ENCODE results near the gene REV3L. TPM values are rescaled to one million over a fixed set of nuclear protein-coding genes. Genes with fewer than 3 reads are reported as not detected.

Gene REV3L
- total RNA-seq, 3 donors from 2014 or later, result 17.7 to 56.4 (median 20.7) TPM

DNA sequence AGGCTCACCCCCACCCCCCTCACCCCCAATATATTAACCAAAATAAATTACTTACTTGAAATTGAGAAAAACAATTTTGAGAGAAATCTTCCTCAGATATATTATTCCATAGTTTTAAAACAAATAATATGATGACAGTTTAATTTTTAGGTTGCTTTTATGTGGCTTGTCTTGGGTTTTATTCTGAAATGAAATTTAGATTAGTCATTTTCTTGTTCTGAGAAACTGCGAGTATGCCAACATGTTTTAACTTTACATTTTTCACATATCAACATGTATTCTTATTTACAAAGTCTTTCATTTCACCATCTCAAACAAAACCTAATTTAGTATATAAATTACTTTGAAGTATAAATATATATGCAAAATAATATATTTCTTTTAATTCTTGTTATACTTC, 11.1 kb downstream of the REV3L start:
- Histone ChIP-seq H3K4me3 (no peak overlapping the region), H3K36me3 (ENCODE audit: low read depth) (no peaks in the 10 kb centered on the region), H3K9me3 (no peaks in the 10 kb centered on the region), H3K4me1 (ENCODE audit: low read depth) (no peaks in the 10 kb centered on the region)
- DNase-seq (no peak), ATAC-seq (no peak)
- intact Hi-C loops (cut with DNase I, micrococcal nuclease), result loop anchor here in 1 of 2 donors (10.0 kb wide), 1 partner anchor 217 kb away; a partner anchor contains a TSS
- TF ChIP-seq, protein P1, sequence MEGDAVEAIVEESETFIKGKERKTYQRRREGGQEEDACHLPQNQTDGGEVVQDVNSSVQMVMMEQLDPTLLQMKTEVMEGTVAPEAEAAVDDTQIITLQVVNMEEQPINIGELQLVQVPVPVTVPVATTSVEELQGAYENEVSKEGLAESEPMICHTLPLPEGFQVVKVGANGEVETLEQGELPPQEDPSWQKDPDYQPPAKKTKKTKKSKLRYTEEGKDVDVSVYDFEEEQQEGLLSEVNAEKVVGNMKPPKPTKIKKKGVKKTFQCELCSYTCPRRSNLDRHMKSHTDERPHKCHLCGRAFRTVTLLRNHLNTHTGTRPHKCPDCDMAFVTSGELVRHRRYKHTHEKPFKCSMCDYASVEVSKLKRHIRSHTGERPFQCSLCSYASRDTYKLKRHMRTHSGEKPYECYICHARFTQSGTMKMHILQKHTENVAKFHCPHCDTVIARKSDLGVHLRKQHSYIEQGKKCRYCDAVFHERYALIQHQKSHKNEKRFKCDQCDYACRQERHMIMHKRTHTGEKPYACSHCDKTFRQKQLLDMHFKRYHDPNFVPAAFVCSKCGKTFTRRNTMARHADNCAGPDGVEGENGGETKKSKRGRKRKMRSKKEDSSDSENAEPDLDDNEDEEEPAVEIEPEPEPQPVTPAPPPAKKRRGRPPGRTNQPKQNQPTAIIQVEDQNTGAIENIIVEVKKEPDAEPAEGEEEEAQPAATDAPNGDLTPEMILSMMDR (IDR thresholded peaks at IDR 0.05), result no peak

DNA sequence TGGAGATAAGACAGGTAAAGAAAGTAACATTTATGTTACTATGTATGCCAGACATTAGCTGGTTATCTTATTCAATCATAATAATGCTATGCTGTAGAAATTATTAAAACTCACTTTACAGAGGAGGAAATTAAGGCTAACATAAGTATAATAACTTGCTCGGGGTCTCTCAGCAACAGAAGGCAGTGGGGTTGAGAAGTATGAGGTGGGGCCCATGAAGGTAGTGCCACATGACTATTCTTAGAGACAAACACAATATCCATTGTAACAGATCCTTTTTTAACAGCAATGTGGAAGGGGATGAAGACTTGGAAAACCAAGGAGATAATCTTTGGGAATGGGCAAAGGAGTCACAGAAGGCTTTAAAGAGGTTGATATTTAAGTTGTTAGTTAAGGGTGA, 11.5 kb downstream of the REV3L start:
- no peak for DNase-seq
- intact Hi-C loops (cut with DNase I, micrococcal nuclease), result loop anchor here in 1 of 2 donors (10.0 kb wide), 1 partner anchor 217 kb away; a partner anchor contains a TSS
- H3K4me3 ChIP-seq, result no peak overlapping the region
- ATAC-seq, result no peak
- TF ChIP-seq, protein P1 (IDR thresholded peaks at IDR 0.05), result no peak
- H3K4me1 ChIP-seq (ENCODE audit: low read depth), result no peaks in the 10 kb centered on the region
- no peaks in the 10 kb centered on the region for H3K36me3 ChIP-seq (ENCODE audit: low read depth)
- H3K9me3 ChIP-seq, result no peaks in the 10 kb centered on the region

DNA sequence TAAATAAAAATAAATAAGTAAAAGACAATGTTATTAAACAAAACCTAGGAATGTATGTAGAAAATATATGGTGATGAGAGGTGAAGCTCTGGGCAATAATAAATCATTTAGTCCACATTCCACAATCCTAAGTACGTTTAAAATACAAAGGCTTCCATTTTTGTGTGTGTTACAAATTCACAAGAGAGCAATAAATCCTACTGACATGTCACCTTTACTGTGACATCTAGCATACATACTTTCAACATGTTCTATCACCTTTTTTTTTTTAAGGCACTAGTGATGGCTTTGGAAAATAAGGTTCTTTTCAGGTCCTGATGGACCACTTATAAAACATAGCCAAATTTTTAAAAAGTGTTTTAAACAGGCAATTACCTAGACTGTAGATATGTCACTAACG, 12.0 kb downstream of the REV3L start:
- Histone ChIP-seq H3K9me3 (no peaks in the 10 kb centered on the region), H3K4me1 (ENCODE audit: low read depth) (no peaks in the 10 kb centered on the region), H3K4me3 (no peak overlapping the region), H3K36me3 (ENCODE audit: low read depth) (no peaks in the 10 kb centered on the region)
- intact Hi-C loops (cut with DNase I, micrococcal nuclease), result loop anchor here in 1 of 2 donors (10.0 kb wide), 1 partner anchor 216 kb away; a partner anchor contains a TSS
- DNase-seq (no peak), ATAC-seq (no peak)
- TF ChIP-seq, protein P1 (IDR thresholded peaks at IDR 0.05), result no peak

DNA sequence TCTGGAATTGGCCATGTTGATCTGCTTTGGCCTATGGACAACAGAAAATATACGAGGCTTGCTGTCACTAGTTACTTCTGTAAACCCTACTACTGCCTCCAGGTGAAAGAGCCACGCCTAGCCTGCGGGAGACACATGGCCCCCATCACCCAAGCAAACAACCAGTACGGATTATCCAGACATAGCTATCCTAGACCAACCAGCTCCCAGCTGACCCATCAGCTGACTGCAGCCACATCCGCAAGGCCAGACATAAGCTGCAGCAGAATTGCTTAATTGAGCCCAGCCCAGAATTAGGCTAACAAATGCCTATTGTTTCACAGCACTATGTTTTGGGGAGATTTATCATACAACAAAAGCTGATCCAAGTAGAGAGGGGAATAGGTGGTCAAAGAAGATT, 13.5 kb downstream of the REV3L start:
- ATAC-seq (peak; percentile 55), DNase-seq (no peak)
- intact Hi-C loops (cut with DNase I, micrococcal nuclease), result no loop called here

DNA sequence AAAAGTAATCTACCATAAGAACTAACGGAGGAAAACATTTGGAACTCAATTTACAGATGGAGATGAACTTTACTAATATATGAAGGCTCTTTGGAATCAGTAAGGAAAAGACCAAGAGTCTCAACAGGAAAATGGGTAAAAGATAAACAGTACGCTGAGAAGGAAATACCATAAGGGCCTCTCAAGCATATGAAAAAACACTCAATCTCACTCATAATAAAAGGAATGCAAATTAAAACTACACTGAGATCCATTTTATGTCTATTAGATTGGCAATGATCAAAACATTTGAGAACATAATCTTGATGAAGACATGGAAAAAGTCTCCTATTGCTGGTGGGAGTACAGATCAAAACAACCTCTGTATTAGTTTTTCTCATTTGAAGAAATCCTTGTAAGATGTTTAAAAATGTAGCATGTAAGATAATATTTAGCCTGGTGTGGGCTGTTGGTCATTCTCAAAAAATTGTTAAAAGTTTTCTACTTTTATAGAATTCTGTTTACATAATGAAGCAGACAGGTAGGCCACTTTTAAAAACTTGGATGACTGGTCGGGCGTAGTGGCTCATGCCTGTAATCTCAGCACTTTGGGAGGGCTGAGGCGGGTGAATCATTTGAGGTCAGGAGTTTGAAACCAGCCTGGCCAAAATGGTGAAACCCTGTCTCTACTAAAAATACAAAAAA, 14.5 kb downstream of the REV3L start:
- Histone ChIP-seq H3K4me1 (ENCODE audit: low read depth) (no peaks in the 10 kb centered on the region), H3K4me3 (no peak overlapping the region), H3K9me3 (no peaks in the 10 kb centered on the region), H3K36me3 (ENCODE audit: low read depth) (no peaks in the 10 kb centered on the region)
- intact Hi-C loops (cut with DNase I, micrococcal nuclease), result no loop called here
- DNase-seq (no peak), ATAC-seq (no peak)
- TF ChIP-seq, protein P1 (IDR thresholded peaks at IDR 0.05), result no peak

More for the DNA sequence above, 13.5 kb downstream of the REV3L start:
- Histone ChIP-seq H3K36me3 (ENCODE audit: low read depth) (no peaks in the 10 kb centered on the region), H3K9me3 (no peaks in the 10 kb centered on the region), H3K4me1 (ENCODE audit: low read depth) (no peaks in the 10 kb centered on the region), H3K4me3 (no peak overlapping the region)
- TF ChIP-seq, protein P1 (IDR thresholded peaks at IDR 0.05), result no peak

Data from mucosa of descending colon (tissue), 3 donors.